ENCODE data around the gene GNAO1. TPM values are rescaled to one million over a fixed set of nuclear protein-coding genes. Genes with fewer than 3 reads are reported as not detected.

The GNAO1 gene
- total RNA-seq, 1 donor from 2014 or later, result 14.6 TPM

DNA sequence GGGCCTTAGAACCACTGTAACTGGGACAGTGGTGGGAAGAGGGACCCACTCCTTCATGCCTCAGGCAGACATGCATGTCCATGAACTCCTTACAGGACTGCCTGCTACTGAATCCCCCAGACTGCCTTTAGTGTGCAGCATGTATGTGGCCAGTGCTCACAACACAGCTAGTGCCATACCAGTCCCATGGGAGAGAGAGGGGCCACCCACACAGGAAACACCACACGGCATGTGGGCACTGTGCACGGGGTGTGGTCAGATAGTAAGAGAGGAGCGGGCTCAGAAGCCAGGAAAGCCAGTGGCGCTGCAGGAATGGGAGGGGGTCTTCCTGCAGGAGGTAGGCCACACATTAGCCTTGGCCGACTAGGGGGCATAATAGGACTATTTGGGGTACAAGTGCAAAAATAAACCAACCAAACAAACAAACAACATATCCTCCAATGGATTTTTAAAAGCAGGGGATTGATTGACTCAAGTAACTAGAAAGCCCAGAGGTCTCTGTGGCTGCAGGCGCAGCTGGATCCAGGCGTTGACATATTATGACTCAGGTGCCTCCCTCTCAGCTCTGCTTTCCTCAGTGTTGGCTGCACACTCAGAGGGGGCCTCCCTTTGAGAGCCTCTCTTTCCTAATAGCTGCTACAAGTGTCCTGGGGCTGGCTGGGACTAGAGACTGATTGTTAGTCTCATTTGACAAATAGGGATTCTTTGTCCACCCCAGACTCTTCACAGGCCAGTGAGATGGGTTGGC is 129.7 kb downstream of the GNAO1 start:
- Mint-ChIP-seq H3K27me3 (peaks cover 17% of the 10 kb centered on the region), H3K9me3 (ENCODE audit: low read depth) (no peaks in the 10 kb centered on the region), H3K27ac (no peak overlapping the region), H3K4me3 (ENCODE audit: low read depth) (no peak overlapping the region), H3K4me1 (ENCODE audit: low read depth) (peaks cover 1% of the 10 kb centered on the region), H3K36me3 (ENCODE audit: insufficient read depth) (no peaks in the 10 kb centered on the region)
- TF ChIP-seq, protein P1, sequence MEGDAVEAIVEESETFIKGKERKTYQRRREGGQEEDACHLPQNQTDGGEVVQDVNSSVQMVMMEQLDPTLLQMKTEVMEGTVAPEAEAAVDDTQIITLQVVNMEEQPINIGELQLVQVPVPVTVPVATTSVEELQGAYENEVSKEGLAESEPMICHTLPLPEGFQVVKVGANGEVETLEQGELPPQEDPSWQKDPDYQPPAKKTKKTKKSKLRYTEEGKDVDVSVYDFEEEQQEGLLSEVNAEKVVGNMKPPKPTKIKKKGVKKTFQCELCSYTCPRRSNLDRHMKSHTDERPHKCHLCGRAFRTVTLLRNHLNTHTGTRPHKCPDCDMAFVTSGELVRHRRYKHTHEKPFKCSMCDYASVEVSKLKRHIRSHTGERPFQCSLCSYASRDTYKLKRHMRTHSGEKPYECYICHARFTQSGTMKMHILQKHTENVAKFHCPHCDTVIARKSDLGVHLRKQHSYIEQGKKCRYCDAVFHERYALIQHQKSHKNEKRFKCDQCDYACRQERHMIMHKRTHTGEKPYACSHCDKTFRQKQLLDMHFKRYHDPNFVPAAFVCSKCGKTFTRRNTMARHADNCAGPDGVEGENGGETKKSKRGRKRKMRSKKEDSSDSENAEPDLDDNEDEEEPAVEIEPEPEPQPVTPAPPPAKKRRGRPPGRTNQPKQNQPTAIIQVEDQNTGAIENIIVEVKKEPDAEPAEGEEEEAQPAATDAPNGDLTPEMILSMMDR (IDR thresholded peaks at IDR 0.05; ENCODE audit: unreplicated experiment), result no peak
- no peak for DNase-seq (ENCODE audit: low spot score, unreplicated experiment)

DNA sequence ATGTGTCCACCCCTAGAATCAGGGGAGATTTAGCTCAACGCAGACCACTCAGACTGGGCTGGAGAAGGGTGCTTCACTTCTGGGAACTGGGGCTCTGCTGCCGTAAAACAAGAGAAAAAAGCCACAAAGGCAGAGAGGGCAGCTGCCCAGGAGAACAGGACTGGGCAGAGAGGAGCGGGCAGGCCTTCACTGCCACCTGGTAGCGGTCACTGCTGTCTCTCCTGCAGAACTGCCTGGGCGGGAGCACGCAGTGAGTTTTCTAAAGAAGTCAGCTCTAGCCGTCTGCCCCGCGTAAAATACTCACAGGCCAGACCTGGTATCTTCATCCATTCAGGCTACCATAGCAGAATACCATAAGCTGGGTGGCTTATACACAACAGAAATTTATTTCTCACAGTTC is 130.3 kb downstream of the GNAO1 start:
- H3K4me1 Mint-ChIP-seq (ENCODE audit: low read depth), result peaks cover 1% of the 10 kb centered on the region
- no peaks in the 10 kb centered on the region for H3K36me3 Mint-ChIP-seq (ENCODE audit: insufficient read depth)
- H3K4me3 Mint-ChIP-seq (ENCODE audit: low read depth), result no peak overlapping the region
- TF ChIP-seq, protein P1 (IDR thresholded peaks at IDR 0.05; ENCODE audit: unreplicated experiment), result no peak
- no peaks in the 10 kb centered on the region for H3K9me3 Mint-ChIP-seq (ENCODE audit: low read depth)
- peaks cover 16% of the 10 kb centered on the region for H3K27me3 Mint-ChIP-seq
- no peak overlapping the region for H3K27ac Mint-ChIP-seq
- no peak for DNase-seq (ENCODE audit: low spot score, unreplicated experiment)

DNA sequence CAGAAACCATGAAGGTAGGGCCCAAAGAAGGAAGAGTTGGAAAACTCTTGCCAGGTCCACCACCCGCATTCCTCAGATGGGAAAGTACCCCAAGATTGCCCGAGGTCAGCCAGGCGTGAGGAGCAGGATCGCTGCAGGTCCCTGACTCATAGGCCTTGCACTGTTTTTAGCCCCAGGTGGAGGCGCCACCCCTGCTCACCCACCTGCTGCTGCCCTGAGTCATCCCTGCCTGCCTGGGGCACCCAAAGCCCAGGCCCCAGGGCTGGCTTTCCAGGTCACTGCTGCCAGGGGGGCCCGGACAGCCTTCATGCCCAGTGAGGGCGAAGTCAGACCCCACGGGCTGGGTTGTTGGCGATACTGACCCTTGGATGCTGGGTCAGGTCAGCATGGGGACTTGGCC is 133.1 kb downstream of the GNAO1 start:
- Mint-ChIP-seq H3K4me3 (ENCODE audit: low read depth) (no peak overlapping the region), H3K36me3 (ENCODE audit: insufficient read depth) (no peaks in the 10 kb centered on the region), H3K27ac (no peak overlapping the region), H3K27me3 (no peaks in the 10 kb centered on the region), H3K9me3 (ENCODE audit: low read depth) (no peaks in the 10 kb centered on the region), H3K4me1 (ENCODE audit: low read depth) (no peaks in the 10 kb centered on the region)
- DNase-seq (ENCODE audit: low spot score, unreplicated experiment), result no peak
- TF ChIP-seq, protein P1 (IDR thresholded peaks at IDR 0.05; ENCODE audit: unreplicated experiment), result no peak

DNA sequence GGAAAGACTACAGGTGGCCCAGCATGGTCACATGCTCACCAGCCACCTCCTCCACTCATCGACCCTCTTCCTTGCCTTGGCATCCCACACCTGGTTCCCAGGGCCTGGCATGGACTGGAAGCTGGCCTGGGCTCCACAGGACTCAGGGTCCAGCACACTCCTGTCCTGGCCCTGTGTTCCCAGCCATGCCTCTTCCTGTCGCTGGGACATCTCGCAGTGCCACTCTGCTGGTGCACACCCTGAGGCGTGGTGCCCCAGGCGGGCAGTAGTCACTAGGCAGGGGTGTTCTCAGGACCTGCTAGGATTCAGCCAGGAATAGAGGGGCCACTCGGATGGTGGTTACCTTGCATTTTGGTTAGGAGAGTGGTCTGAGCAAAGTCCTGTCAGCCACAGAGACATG is 134.7 kb downstream of the GNAO1 start:
- DNase-seq (ENCODE audit: low spot score, unreplicated experiment), result no peak
- no peak overlapping the region for H3K27ac Mint-ChIP-seq
- H3K36me3 Mint-ChIP-seq (ENCODE audit: insufficient read depth), result no peaks in the 10 kb centered on the region
- H3K9me3 Mint-ChIP-seq (ENCODE audit: low read depth), result no peaks in the 10 kb centered on the region
- TF ChIP-seq, protein P1 (IDR thresholded peaks at IDR 0.05; ENCODE audit: unreplicated experiment), result no peak
- no peak overlapping the region for H3K4me3 Mint-ChIP-seq (ENCODE audit: low read depth)
- no peaks in the 10 kb centered on the region for H3K4me1 Mint-ChIP-seq (ENCODE audit: low read depth)
- H3K27me3 Mint-ChIP-seq, result no peaks in the 10 kb centered on the region

DNA sequence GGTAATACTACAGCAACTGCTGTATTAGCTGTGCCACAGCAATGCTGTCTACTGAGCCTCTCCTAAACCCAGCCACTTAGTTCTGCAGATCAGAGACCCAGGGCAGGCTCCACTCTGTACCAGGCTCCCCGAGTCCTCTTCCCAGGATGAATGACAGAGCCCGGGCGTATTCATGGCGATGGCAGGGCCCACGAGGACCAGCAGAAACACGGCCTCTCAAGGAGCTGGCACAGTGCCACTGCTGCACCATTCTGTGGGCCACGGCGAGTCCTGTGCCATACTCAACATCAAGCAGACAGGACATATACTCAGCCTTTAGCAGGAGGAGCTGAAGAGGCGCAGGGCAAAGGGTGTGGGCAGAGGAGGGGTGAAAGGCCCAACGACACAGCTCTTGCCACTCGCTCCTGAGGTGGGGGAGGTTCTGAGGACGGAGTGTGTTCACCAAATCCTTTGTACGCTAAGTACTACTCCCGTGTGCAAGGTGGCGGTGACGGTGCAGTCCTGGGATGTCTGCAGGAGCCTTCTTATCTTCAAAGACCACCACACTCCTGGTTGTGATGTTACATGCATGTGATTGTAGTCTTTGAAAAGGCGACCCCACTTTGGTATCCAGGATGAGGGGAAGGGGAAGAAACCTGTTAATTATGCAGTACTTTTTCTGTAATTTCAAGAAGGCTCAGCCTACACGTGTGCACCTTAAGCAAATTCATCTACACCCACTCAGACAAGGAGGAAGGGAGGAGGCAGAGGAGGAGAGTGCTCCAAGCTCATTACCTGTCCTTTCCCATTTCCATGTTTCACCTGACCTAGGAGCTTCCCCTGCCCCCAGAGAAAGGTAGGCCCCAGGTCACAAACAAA is 136.0 kb downstream of the GNAO1 start:
- TF ChIP-seq, protein P1 (IDR thresholded peaks at IDR 0.05; ENCODE audit: unreplicated experiment), result no peak
- no peaks in the 10 kb centered on the region for H3K9me3 Mint-ChIP-seq (ENCODE audit: low read depth)

More for the DNA sequence above, 136.0 kb downstream of the GNAO1 start:
- no peak overlapping the region for H3K27ac Mint-ChIP-seq
- no peaks in the 10 kb centered on the region for H3K36me3 Mint-ChIP-seq (ENCODE audit: insufficient read depth)
- no peaks in the 10 kb centered on the region for H3K27me3 Mint-ChIP-seq
- no peak overlapping the region for H3K4me3 Mint-ChIP-seq (ENCODE audit: low read depth)
- no peak for DNase-seq (ENCODE audit: low spot score, unreplicated experiment)
- H3K4me1 Mint-ChIP-seq (ENCODE audit: low read depth), result no peaks in the 10 kb centered on the region

Measured in progenitor cell of endocrine pancreas (in vitro differentiated cells).